GM12875 (cell line): ENCODE results near the gene GALR3.

Experiments
- H3K4me3 ChIP-seq: one replicate; pipeline ENCODE4 v1.5.1; 2011; ENCODE audit warnings: low read depth, low read length, control low read depth
- TF ChIP-seq, protein P1 (sequence below): IDR thresholded peaks from 2 replicates; pipeline ENCODE4 v1.5.1; 2011; ENCODE audit warnings: low read depth, mild to moderate bottlenecking, control low read depth, inconsistent platforms, low read length, moderate library complexity, borderline replicate concordance; ENCODE audit not compliant: insufficient read depth

GALR3 gene

DNA sequence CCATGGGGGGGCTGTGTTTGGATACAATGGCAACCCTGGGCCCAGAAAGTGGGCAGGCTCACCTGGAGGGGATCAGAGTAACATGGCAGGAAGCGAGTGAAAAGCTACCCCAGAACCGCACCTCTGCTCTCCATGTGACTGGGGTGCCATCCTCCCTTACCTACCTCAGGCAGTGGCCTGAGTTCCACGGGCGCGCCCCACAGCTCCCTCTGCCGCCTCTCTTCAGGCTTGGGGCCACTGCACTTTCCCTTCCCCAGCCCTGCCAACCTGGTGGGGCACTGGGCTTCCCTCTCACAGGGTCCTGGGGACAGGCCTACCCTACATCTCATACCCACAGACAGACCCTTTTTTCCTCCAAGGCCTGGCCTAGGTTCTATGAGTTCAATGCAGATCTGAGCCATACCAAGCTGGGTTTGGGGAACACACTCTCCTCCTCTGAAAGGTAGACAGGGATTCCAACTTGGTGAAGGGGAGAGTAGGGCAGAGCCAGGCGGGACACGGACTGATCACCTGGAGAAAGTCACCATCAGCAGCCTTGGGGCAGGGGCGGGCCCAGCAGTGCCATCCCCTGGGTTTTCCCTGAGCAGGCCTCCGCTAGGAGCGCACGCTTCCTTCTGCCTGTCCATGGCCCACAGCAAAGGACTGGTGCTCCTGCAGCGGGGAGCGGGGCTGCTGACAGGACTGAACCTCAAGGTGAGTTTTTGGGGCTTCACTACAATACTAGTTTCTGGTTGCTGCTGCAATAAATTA lies 7.1 kb downstream of the GALR3 start:
- no peak overlapping the region for H3K4me3 ChIP-seq
- TF ChIP-seq, protein P1, sequence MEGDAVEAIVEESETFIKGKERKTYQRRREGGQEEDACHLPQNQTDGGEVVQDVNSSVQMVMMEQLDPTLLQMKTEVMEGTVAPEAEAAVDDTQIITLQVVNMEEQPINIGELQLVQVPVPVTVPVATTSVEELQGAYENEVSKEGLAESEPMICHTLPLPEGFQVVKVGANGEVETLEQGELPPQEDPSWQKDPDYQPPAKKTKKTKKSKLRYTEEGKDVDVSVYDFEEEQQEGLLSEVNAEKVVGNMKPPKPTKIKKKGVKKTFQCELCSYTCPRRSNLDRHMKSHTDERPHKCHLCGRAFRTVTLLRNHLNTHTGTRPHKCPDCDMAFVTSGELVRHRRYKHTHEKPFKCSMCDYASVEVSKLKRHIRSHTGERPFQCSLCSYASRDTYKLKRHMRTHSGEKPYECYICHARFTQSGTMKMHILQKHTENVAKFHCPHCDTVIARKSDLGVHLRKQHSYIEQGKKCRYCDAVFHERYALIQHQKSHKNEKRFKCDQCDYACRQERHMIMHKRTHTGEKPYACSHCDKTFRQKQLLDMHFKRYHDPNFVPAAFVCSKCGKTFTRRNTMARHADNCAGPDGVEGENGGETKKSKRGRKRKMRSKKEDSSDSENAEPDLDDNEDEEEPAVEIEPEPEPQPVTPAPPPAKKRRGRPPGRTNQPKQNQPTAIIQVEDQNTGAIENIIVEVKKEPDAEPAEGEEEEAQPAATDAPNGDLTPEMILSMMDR: no peak

DNA sequence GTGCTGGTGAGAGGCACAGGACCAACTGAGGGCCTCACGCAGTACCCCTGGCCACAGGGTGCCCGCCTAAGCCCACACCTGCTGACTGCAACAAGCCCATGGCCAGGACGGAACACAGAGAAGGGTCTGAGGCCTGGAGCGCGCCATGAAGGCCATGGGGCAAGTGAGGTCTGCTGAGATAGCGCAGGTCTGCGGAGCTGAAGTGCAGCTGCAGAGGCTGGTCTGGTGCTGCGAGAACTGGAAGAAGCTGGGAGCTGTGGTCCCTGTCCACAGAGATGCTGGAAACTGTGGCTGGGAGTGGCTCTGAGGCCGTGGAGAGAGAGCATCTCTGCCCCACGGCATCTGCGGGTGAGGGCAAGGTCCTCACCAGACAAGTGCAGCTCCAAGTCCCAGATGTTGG lies 8.3 kb downstream of the GALR3 start:
- TF ChIP-seq, protein P1: no peak
- H3K4me3 ChIP-seq: no peak overlapping the region

DNA sequence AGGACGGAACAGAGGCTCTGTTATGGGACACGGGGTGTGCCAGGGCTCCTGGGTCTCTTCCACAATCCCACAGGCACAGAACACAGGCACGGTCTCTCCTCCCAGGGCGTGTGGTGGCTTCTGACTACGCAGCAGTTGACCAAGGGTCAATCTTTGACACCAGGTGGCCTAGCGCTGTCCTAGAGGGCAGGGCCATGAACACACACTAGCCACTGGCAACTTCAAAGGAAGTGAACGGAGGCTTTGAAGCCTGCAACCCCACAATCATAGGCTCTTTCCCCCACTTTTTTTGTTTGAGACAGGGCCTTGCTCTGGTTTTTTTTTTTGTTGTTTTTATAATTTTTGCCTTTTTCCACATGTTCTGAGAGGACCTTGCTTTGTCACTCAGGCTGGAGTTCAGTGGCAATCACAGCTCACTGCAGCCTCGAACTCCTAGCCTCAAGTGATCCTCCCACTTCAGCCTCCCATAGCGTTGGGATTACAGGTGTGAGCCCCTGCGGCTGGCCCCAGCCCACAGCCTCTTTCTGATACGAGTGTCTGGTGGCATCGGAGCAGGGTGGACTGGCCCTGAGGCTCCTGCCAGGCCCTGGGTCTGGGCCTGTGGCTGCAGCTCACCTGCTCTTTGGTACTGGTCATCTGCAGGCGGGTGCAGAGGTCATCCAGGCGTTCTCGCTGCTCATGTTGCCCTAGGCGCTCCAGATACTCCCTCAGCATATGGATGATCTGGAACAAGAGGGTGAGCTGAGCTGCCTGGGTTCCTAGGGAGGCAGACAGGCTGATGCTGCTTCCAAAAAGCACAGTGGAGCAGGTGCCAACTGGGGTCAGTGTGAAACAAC lies 9.1 kb downstream of the GALR3 start:
- TF ChIP-seq, protein P1: no peak
- H3K4me3 ChIP-seq: no peak overlapping the region

DNA sequence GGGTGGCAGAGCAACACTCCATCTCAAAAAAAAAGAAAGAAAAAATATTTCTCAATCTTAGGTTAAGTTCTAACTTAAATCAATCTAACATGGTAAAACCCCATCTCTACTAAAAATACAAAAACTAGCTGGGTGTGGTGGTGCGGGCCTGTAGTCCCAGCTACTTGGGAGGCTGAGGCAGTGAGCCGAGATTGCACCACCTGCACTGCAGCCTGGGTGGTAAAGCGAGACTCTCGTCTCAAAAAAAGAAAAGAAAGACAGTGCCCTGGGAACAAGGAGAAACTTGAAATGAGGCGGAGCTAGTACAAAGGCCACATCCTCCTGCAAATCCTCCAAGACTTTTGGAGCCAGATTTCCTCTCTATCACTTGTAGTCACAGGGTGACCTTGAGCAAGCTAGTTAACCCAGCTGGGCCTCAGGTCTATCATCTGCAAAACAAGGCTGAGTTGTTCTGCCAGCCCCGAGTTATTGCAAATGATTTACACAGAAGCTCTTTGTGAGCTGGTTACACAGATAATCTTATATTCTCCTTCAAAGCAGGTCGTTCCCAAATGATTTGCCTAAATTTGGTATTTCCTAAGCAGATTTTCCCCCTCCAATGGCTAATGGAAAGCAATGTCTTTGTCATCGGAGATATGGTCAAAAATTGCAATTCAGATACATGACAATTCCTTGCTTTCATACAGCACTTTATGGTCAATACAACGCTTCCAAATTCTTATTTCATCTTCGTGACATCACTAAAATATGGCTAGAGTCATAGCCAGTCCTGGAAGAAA lies 19.0 kb downstream of the GALR3 start:
- H3K4me3 ChIP-seq: no peak overlapping the region

DNA sequence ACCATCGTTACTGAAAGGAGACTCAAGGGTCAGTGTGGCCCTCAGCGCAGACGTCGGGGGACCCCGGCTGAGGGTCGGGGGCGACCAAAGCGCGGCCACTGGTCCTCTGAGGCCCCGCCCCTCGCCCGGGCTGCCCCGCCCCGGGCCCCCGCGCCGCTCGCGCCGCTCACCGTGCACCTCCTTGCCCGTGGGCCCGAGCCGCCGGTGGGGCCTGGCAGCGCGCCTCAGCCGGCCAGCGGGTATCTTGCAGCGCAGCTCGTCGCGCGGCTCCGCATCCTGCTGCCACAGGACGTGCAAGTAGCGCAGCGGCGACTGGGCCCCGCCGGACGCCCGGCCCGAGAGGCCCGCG lies 20.5 kb downstream of the GALR3 start:
- TF ChIP-seq, protein P1: no peak
- peak overlapping the region; percentile 82 for H3K4me3 ChIP-seq

More for the DNA sequence above, 19.0 kb downstream of the GALR3 start:
- TF ChIP-seq, protein P1: no peak

DNA sequence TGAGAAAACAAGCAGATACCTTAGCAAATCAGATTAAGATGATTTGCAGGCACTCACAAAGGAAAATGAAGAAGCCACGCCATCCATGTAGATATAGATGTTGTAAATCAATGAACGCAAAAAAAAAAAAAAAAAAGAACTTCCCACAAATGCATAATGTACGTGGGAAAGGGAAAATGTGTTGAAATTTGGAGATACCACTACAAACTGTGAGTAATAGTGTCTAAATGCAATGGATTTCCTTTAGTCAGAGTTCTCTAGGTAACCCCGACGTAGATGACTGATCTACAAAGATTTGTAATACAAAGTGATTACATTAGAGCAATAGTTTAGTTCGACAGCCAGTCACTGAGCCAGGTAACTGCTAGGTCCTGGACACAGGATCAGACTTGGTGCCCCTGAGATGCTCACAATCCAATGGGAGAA lies 21.7 kb downstream of the GALR3 start:
- TF ChIP-seq, protein P1: no peak
- no peak overlapping the region for H3K4me3 ChIP-seq
